ENCODE data around the gene JAK1.
"Not testable (repeated sequence)": the region's sequence is repeated elsewhere in the genome, so short reads cannot be mapped to it uniquely, and the experiment has no call there.

Gene JAK1

DNA sequence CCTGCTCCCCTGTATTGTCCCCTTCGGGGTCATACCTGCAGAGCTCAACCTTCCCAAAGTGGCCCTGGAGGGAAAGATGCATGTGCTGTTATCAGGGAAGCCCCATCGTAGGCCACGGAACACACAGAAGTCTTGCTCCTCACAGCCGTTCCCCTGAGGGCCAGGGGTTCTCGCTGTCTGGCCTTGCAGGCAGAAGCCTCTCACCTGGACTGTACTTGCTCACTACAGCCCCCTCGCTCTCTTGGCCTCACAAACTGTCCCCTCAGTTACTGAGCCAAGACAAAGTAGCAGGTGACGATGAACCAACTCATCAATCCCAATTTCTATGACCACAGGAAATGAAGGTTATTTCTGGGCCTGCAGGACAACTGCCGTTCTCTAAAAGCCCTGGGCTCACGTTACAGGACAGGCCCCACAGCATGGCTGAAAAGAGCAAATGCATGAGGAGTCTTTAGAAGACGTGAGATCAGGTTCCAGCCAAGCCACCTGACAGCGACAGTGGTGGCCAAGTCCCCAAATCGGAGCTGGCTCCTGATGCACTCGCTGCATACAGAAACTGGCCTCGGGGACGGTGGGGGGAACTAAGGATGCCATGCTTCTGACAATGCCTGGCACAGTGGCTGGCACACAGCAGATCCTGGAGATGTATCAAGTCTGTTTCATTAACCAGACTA lies 126.5 kb downstream of the JAK1 start:
- no peak for DNase-seq (ENCODE audit: low read depth in 2 of 2)

GRCh38 chr1:64839261-64839660 lies 127.1 kb downstream of the JAK1 start:
- DNase-seq (ENCODE audit: low read depth in 2 of 2) = no peak

DNA sequence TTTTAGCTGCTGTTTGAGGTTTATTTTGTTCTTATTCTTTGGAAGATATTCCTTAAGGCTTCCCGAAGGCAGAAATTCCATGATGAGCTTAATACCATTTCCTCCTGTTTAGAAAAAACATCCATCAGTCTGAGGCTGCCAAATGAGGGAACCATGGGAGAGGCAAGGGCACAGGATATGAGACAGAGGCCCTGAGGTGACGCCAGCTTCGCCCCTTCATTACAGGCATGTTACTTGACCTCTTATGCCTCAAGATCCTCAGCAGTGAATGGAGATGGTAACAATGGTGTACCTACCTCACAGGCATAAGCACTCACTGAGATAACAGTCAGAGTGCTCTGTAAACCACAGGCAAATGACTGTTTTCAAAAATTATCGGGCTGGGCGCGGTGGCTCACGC lies 127.9 kb downstream of the JAK1 start:
- DNase-seq (ENCODE audit: low read depth in 2 of 2) = no peak

DNA sequence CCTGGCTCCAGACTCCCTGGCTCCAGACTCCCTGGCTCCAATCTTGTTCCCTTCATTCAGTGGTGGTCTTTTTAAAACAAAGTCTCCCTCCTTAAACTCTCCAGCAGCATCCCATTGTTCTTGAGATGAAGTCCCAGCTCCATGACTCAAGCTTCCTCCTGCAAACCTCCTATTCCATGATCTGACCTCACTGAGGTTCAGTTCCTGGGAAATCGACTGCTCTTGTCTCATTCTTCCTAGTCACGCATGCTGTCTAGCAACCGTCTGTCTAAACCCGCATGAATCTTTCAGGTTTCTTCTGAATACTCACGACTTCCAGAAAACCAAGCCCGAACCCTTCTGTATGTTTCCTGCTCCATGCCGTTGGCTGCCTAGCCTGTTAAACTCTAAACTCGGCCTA lies 129.5 kb downstream of the JAK1 start:
- no peak for DNase-seq (ENCODE audit: low read depth in 2 of 2)

- DNase-seq (ENCODE audit: low read depth in 2 of 2) = no peak
Observed at GRCh38 chr1:64834734-64835133, 131.6 kb downstream of the JAK1 start.

DNA sequence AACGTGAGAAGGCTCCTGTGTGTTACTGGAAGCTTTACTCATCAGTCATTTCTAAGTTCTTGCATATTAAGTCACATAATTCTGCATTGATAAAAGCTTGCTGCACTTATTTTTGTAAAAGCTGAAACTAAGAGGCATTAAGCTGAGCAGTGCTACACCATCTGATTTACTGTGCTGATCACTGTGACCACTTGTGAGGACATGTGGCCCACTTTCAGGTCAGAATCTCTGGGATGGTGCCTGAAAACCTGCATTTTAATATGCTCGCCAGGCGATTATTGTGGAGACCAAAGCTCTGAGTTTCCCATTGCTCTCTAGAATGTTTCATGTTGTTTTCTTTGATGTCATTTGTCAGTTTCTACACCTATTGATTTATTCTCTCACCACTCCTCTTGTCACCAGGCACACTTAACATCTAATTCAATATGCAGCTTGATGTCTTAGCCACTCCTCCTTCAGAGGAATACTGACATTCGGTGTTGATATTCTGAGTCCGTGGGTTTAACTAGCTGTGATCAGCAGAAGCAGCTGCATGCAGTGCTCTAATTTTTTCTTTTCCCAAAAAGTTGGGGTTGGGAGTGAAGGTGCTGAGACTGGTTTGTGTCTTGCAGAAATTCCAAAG lies 136.2 kb downstream of the JAK1 start:
- no peak for DNase-seq (ENCODE audit: low read depth in 2 of 2)

GRCh38 chr1:64829411-64830029 lies 136.8 kb downstream of the JAK1 start:
- DNase-seq (ENCODE audit: low read depth in 2 of 2) = no peak

DNA sequence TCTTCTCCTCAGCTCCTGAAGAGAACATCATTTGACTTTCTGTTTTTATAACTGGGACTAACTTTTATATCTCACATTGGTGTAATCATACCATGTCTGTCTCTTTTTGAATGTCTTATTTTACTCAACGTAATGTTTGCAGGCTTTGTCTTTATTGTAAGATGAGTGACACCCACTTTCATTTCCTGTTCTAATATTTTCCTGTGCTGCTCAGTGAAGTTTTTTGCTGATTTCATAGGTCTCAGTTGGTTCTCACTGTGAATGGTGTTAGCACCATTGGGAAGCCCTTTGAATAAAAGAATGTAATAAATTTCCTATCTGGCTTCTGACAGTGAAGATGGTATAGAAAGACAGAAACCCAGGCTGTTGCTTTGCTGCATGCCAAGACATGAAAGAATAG lies 137.5 kb downstream of the JAK1 start:
- DNase-seq (ENCODE audit: low read depth in 2 of 2) = no peak

- DNase-seq (ENCODE audit: low read depth in 2 of 2) = no peak
Observed at GRCh38 chr1:64826991-64827390, 139.4 kb downstream of the JAK1 start.

DNA sequence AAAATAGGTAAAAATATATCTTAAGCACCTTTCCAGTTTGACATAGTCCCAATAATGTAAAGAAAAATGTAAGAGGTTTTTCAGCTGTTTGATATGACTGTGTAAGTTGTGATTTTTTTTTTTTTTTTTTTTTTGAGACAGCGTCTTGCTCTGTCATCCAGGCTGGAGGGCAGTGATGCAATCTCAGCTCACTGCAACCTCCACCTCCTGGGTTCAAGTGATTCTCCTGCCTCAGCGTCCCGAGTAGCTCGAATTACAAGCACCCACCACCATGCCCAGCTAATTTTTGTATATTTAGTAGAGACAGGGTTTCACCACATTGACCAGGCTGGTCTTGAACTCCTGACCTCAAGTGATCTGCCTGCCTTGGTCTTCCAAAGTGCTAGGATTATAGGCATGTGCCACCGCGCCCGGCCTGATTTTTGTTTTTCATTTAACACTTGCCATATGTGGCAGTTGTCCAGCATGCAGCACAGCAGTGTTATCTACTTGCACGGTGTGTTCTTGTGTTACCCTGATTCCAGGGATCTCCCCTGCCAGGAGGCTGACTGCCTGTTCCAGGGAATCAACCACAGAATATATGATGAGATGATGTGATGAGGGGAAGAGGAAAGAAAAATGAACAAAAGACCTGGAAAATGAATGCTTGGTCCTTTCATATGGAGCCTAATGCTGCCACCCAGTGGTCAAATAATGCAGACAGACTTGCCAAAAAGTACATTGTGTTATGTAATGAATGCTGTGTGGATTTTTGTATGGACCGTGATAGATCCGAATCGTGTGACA lies 142.5 kb downstream of the JAK1 start:
- peak; percentile 50 to 61 for DNase-seq (ENCODE audit: low read depth in 2 of 2)

- DNase-seq (ENCODE audit: low read depth in 2 of 2) = no peak
Observed at GRCh38 chr1:64822621-64823020, 143.7 kb downstream of the JAK1 start.

- DNase-seq (ENCODE audit: low read depth in 2 of 2) = not testable (repeated sequence)
Observed at GRCh38 chr1:64820572-64820971, 145.8 kb downstream of the JAK1 start.

- not testable (repeated sequence) for DNase-seq (ENCODE audit: low read depth in 2 of 2)
Observed at GRCh38 chr1:64817364-64817763, 149.0 kb downstream of the JAK1 start.

DNA sequence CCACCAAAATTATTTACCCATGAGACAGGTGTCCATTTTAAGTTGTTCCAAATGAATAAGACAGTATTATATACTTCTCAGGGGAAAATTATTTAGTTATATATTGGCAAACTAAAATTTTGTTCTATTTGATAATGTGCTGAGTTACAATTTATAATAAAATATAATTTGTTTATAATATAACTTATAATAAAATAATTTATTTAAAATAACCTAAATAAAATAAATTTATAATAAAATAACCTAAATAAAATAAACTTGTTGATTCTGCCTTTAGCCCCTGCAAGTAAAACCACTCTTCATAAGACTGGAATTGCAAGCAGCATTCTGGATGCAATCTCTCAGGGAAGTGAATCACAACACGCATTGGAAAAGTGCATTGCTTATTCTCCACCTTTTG lies 151.9 kb downstream of the JAK1 start:
- DNase-seq (ENCODE audit: low read depth in 2 of 2) = no peak

GRCh38 chr1:64811131-64811530 lies 155.2 kb downstream of the JAK1 start:
- DNase-seq (ENCODE audit: low read depth in 2 of 2) = peak; percentile 17 to 26

GRCh38 chr1:64810001-64810400 lies 156.3 kb downstream of the JAK1 start:
- DNase-seq (ENCODE audit: low read depth in 2 of 2) = no peak

DNA sequence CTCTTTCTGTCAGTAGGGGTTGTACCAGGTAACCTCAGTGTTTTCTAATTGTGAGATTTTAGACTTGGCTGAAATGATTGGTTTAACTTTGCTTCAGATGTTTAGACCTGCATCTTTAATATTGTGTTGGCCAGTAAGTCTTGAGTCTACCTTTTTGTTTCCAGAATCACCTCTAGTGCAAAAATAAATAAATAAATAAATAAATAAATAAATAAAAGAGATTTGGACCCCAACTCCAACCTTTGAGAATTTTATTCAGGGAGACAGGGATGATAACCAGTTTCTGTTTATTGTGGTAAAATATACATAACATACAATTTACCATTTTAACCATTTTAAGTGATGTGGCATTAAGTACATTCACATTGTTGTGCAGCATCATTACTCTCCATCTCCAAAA lies 157.0 kb downstream of the JAK1 start:
- no peak for DNase-seq (ENCODE audit: low read depth in 2 of 2)

GRCh38 chr1:64801851-64802523 lies 164.4 kb downstream of the JAK1 start:
- no peak for DNase-seq (ENCODE audit: low read depth in 2 of 2)

- no peak for DNase-seq (ENCODE audit: low read depth in 2 of 2)
Observed at GRCh38 chr1:64798872-64799271, 167.5 kb downstream of the JAK1 start.

GRCh38 chr1:64790832-64791487 lies 175.4 kb downstream of the JAK1 start:
- no peak for DNase-seq (ENCODE audit: low read depth in 2 of 2)
